Measurements from ENCODE around the gene CFHR4. TPM values are rescaled to one million over a fixed set of nuclear protein-coding genes. Genes with fewer than 3 reads are reported as not detected.
"Not testable (repeated sequence)": the region's sequence is repeated elsewhere in the genome, so short reads cannot be mapped to it uniquely, and the experiment has no call there.

CFHR4 gene
- total and polyA plus RNA-seq, 2 donors (not counting 3 experiments of a cell fraction or from before 2014, with no cell fraction given), result not detected

DNA sequence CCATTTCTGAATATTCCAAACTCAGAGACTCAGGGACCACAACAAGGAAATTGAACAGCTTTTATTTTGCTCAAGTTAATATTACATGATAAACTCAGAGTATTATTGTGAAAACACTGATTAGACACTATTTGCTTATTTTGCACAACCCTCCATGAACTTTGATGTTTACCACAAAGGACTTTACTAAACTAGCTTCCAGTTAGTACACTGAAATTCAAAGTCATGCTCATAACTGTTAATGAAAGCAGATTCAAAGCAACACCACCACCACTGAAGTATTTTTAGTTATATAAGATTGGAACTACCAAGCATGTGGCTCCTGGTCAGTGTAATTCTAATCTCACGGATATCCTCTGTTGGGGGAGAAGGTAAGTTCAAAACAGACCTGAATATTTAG lies 55.7 kb downstream of the CFHR4 start, which contains the start of gene CFHR2:
Gene CFHR2 (plus strand): TSS at position 171 of the 400 bp plus-strand sequence. CDS start 143 bp downstream, at position 314.
- FAIRE-seq; DNase-seq (ENCODE audit: low read depth, low spot score); BruUV-seq (replicated peaks); H3K9me3 ChIP-seq (replicated peaks; ENCODE audit: control insufficient read depth, insufficient read depth, low read length); H3K4me3 ChIP-seq (replicated peaks in 1 of 3; ENCODE audit: insufficient read depth in 1 of 3, low read depth in 1 of 3, low read length in 3 of 3); POLR2A ChIA-PET; H3K79me2 ChIP-seq (ENCODE audit: control insufficient read depth, insufficient read depth, low read length); H3K36me3 ChIP-seq (ENCODE audit: control insufficient read depth in 2 of 2, extremely low read depth in 1 of 2, insufficient read depth in 2 of 2, low read length in 2 of 2); H4K20me1 ChIP-seq (replicated peaks; ENCODE audit: control insufficient read depth, extremely low read depth, insufficient read depth, low read length); CTCF ChIA-PET; H3K27ac ChIP-seq (ENCODE audit: insufficient read depth, low read depth, low read length); H3K4me1 ChIP-seq (ENCODE audit: control insufficient read depth, extremely low read depth, insufficient read depth, low read length); H3K27me3 ChIP-seq (ENCODE audit: control insufficient read depth in 2 of 2, insufficient read depth in 2 of 2, low read length in 2 of 2); H3K9me1 ChIP-seq (replicated peaks; ENCODE audit: control insufficient read depth, extremely low read depth, insufficient read depth, low read length); intact Hi-C loops (cut with micrococcal nuclease); H2AFZ ChIP-seq (ENCODE audit: low read depth, low read length); dilution Hi-C loops (cut with MboI; ENCODE audit: extremely low pct_ligation_motif_present, low sequenced_read_pairs); H3K4me2 ChIP-seq (ENCODE audit: insufficient read depth, low read length); H3K9ac ChIP-seq (replicated peaks; ENCODE audit: extremely low read depth, insufficient read depth, low read length): not testable (repeated sequence)

DNA sequence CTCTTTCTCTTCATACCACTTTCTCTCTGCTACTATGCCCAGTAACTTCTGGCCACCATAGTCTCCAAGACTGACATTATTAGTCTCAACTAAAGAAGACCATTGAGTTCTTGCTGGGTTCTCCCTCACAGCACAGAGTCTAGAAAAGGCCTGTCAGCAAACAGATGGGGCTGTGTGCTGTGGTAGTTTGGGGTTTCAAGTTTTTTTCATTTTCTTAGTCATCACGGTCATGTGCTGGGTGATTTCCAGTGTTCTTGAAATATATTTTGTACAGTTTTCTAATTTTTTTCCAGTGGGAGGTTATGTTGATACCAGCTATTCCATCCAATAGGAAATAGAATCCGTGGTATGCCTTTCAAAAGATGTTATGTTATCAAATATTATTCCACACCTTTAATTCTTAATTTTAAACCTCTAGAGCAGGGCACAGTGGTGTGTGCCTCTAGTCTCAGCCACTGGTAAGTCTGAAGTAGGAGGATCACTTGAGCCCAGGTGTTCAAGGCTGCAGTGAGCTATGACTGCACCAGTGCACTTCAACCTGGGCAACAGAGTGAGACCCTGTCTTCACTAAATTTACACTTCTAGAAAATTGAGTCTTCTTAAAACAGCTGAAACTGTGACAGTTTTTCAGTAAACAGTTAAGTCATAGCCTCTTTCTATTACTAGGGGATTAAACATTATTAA lies 64.0 kb downstream of the CFHR4 start:
- DNase-seq (ENCODE audit: low read depth, low spot score), result no peak
- CTCF ChIA-PET, result no interaction called here
- H3K9me3 ChIP-seq (replicated peaks; ENCODE audit: control insufficient read depth, insufficient read depth, low read length), result no peaks in the 10 kb centered on the region
- H3K4me2 ChIP-seq (ENCODE audit: insufficient read depth, low read length), result no peak overlapping the region
- dilution Hi-C loops (cut with MboI; ENCODE audit: extremely low pct_ligation_motif_present, low sequenced_read_pairs) (no loop called here), intact Hi-C loops (cut with micrococcal nuclease) (no loop called here)
- H3K9ac ChIP-seq (replicated peaks; ENCODE audit: extremely low read depth, insufficient read depth, low read length), result no peak overlapping the region
- no peaks in the 10 kb centered on the region for H3K4me1 ChIP-seq (ENCODE audit: control insufficient read depth, extremely low read depth, insufficient read depth, low read length)
- no peak overlapping the region for H2AFZ ChIP-seq (ENCODE audit: low read depth, low read length)
- H3K27me3 ChIP-seq (ENCODE audit: control insufficient read depth in 2 of 2, insufficient read depth in 2 of 2, low read length in 2 of 2), result no peaks in the 10 kb centered on the region
- no peaks in the 10 kb centered on the region for H3K9me1 ChIP-seq (replicated peaks; ENCODE audit: control insufficient read depth, extremely low read depth, insufficient read depth, low read length)
- no peaks in the 10 kb centered on the region for H3K36me3 ChIP-seq (ENCODE audit: control insufficient read depth in 2 of 2, extremely low read depth in 1 of 2, insufficient read depth in 2 of 2, low read length in 2 of 2)
- POLR2A ChIA-PET, result no interaction called here
- FAIRE-seq, result no peak
- H3K4me3 ChIP-seq (replicated peaks in 1 of 3; ENCODE audit: insufficient read depth in 1 of 3, low read depth in 1 of 3, low read length in 3 of 3), result no peak overlapping the region
- no peaks in the 10 kb centered on the region for H3K79me2 ChIP-seq (ENCODE audit: control insufficient read depth, insufficient read depth, low read length)
- no peak overlapping the region for H3K27ac ChIP-seq (ENCODE audit: insufficient read depth, low read depth, low read length)
- BruUV-seq (replicated peaks), result no TSS peak
- H4K20me1 ChIP-seq (replicated peaks; ENCODE audit: control insufficient read depth, extremely low read depth, insufficient read depth, low read length), result no peaks in the 10 kb centered on the region
- TF ChIP-seq, protein P1, sequence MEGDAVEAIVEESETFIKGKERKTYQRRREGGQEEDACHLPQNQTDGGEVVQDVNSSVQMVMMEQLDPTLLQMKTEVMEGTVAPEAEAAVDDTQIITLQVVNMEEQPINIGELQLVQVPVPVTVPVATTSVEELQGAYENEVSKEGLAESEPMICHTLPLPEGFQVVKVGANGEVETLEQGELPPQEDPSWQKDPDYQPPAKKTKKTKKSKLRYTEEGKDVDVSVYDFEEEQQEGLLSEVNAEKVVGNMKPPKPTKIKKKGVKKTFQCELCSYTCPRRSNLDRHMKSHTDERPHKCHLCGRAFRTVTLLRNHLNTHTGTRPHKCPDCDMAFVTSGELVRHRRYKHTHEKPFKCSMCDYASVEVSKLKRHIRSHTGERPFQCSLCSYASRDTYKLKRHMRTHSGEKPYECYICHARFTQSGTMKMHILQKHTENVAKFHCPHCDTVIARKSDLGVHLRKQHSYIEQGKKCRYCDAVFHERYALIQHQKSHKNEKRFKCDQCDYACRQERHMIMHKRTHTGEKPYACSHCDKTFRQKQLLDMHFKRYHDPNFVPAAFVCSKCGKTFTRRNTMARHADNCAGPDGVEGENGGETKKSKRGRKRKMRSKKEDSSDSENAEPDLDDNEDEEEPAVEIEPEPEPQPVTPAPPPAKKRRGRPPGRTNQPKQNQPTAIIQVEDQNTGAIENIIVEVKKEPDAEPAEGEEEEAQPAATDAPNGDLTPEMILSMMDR (IDR thresholded peaks at IDR 0.05; ENCODE audit: extremely low read depth in 1 of 2, insufficient read depth in 1 of 2, low read depth in 1 of 2, low read length in 2 of 2), result no peak
- TF ChIP-seq FOS (IDR thresholded peaks at IDR 0.05; ENCODE audit: borderline replicate concordance, insufficient read depth, low read length) (no peak), POLR2A (IDR thresholded peaks at IDR 0.05; ENCODE audit: low read depth, low read length) (no peak), GATA2 (IDR thresholded peaks at IDR 0.05; ENCODE audit: insufficient read depth, insufficient read length, low read depth, low read length) (no peak)
